Dermis blood vessel endothelial cell (primary cell): ENCODE data around the gene WASF2. TPM values are rescaled to one million over a fixed set of nuclear protein-coding genes. Genes with fewer than 3 reads are reported as not detected.
"Not testable (repeated sequence)": the region's sequence is repeated elsewhere in the genome, so short reads cannot be mapped to it uniquely, and the experiment has no call there.

Experiments used
- DNase-seq: peaks from one replicate; pipeline ENCODE4 v3.0.0; 2010
- total RNA-seq: library from RNA; depleted of rRNA; stranded (reverse); fragments of >200 nt; gene quantifications from 2 replicates; pipeline ENCODE4 v1.2.3, GENCODE V29; 2014

WASF2 gene
- total RNA-seq, 1 donor from 2014 or later = 45.9 TPM

DNA sequence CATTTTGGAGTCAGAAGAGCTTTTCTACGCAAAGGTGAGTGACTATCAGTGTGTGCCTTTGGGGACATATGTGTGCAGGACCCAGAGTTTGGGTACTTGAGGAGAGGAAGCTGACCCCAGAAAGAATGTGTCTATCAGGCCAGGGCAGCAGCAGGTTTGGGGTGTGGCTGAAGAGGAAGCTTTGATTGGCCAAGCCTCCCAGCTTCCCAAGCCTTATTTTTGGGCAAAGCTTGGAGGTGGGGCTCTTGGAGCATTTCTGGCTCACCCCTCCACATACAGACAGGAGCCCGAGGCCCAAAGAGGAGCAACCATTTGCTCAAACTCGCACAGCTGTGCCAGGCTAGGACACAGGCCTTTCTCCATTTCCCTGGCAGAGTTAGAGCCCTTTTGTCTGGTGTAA lies 92.9 kb downstream of the WASF2 start:
- no peak for DNase-seq

- DNase-seq = peak; percentile 77
Observed at GRCh38 chr1:27395441-27396195, 94.3 kb downstream of the WASF2 start.

DNA sequence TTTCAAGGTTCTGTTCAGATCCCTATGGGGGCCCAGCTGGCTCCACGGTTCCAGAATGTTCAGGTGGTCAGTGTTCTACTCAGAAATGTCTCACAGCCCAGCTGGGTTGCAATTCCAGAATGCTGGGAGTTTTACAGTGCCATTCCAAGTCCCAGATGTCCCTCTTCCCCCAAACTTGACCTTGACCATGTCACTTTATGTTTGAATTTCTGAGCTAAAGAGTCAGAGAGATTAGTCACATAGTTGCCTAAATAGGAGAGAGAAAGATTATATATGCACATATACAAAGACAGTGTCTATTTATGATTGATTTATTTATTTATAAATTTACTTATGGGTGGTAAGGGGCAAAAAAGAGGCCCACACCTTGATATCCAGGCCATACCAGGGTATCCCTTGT lies 95.0 kb downstream of the WASF2 start:
- no peak for DNase-seq

GRCh38 chr1:27394282-27394658 lies 95.7 kb downstream of the WASF2 start:
- DNase-seq = no peak

DNA sequence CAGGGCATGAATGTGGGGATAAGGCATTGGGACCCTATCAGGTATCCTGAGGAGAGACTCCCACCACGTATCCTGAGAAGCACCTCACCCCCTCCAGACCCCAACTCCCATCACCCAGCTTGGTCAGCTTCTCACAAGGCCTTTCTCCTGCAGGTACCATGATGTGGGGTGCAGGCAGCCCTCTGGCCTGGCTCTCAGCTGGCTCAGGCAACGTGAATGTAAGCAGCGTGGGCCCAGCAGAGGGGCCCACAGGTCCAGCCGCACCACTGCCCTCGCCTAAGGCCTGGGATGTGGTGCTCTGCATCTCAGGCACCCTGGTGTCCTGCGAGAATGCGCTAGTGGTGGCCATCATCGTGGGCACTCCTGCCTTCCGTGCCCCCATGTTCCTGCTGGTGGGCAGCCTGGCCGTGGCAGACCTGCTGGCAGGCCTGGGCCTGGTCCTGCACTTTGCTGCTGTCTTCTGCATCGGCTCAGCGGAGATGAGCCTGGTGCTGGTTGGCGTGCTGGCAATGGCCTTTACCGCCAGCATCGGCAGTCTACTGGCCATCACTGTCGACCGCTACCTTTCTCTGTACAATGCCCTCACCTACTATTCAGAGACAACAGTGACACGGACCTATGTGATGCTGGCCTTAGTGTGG lies 96.2 kb downstream of the WASF2 start:
- no peak for DNase-seq

DNA sequence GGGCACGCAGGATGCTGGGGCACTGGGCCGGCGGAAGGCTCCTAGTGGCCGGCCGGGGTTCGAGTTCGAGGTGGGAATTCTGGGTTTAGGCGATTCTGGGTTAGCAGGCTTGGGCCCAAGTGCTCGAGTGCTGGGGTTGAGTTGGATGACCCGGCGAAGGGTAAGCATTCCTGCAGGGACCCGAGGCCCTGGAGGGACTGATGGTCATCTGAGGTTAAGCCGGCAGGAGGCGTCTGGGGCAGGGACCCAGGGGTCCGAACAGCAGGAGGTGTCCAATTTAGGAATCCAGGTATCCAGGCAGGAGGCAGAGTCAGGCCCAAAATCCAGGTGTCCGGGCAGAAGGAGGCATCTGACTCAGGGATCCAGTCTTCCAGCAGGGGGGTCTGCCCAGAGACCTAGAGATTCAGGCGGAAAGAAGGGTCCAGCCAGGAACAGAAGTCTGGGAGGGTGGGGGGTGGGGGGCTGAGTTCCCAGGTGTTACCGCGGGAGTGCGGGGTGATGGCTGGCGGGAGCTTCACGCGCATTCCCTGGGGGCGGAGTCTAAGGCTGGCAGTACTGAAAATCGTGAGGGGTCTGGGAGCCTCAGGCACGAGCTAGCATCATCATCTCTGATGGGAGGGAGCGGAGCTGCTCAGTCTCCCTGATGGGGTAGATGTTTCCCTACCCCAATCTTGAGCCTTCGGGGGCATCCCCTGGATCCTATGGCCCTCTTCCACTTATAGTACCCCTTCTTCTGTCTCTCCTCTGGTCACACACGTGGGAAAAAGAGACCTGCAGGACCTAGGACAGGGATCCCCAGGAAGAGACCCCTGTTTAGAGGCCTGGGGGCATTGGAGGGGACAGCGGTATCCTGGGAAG lies 97.0 kb downstream of the WASF2 start:
- DNase-seq = no peak

- peak; percentile 95 for DNase-seq
Observed at GRCh38 chr1:27392096-27392777, 97.7 kb downstream of the WASF2 start, which contains the start of gene GPR3. Gene GPR3, plus strand, starts transcription at chr1:27392622. Its CDS starts 1,177 bp downstream, at chr1:27393799.

DNA sequence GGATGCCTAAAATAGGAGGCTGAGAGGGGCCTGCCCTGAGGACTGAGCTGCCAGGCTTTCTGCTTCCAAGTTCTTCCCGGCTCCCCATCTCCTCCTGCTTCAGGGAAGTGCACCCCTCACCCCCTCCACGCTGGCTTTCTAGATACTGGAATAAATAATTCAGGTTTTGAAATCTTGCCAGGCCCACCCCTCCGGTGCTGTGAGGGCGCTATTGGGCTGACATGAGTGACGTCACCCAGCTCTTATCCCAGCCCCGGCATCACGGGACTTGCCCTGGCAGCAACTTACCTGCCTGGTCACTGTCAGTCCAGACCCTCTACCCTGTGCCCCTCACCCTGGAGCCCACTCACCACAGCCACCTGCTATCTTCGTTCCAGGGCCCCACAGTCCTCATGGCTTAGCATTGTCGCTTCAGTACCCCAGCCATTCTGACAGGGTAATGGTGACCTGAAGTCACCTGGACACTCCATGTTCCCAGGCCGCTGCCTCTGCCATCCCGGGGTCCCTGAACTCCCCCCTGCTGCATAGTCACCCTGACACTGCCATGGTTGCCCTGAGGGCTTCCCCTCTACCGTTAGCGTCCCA lies 98.4 kb downstream of the WASF2 start:
- DNase-seq = peak; percentile 66

DNA sequence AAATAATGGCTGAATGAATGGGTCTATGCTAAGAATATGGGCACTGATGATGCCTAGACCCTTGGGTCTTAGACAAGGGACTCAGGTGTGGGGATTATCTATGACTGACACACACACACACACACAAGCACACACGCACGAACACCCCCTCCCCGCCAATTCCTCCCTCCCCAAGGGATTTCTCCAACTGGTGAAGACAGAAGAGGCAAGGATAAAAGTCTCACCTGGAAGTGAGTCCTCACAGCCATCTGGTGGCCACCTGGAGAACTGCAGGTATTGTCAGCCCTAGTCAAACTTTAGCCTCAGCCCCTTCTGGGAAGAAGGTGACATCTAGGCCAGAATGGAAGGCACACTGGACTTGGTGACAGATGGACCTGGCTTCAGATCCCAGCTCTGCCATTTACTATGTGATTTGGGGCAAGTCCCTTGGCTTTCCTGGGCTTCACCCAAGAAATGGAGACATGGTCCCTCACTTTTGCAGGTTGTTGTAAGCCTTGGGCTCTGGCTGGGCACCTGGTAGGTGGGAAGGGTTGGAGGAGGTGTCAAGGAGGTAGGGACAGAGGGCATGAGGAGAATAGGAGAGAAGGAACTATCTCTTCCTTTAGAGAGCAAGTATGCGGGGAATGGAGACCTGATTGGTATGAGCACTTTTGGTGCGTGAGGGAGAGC lies 101.5 kb downstream of the WASF2 start:
- peak; percentile 63 for DNase-seq

DNA sequence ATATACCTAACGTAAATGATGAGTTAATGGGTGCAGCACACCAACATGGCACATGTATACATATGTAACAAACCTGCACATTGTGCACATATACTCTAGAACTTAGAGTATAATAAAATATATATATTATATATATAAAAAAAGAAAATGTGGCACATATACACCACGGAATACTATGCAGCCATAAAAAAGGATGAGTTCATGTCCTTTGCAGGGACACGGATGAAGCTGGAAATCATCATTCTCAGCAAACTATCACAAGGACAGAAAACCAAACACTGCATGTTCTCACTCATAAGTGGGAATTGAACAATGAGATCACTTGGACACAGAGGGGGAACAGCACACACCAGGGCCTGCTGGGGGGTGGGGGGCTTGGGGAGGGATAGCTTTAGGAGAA lies 105.2 kb downstream of the WASF2 start:
- not testable (repeated sequence) for DNase-seq

- DNase-seq = no peak
Observed at GRCh38 chr1:27383661-27384060, 106.3 kb downstream of the WASF2 start.

GRCh38 chr1:27383039-27383605 lies 106.8 kb downstream of the WASF2 start, which contains the start of gene CD164L2:
Gene CD164L2, minus strand, starts transcription at chr1:27383333. Its CDS starts 94 bp downstream, at chr1:27383239.
- DNase-seq = no peak

DNA sequence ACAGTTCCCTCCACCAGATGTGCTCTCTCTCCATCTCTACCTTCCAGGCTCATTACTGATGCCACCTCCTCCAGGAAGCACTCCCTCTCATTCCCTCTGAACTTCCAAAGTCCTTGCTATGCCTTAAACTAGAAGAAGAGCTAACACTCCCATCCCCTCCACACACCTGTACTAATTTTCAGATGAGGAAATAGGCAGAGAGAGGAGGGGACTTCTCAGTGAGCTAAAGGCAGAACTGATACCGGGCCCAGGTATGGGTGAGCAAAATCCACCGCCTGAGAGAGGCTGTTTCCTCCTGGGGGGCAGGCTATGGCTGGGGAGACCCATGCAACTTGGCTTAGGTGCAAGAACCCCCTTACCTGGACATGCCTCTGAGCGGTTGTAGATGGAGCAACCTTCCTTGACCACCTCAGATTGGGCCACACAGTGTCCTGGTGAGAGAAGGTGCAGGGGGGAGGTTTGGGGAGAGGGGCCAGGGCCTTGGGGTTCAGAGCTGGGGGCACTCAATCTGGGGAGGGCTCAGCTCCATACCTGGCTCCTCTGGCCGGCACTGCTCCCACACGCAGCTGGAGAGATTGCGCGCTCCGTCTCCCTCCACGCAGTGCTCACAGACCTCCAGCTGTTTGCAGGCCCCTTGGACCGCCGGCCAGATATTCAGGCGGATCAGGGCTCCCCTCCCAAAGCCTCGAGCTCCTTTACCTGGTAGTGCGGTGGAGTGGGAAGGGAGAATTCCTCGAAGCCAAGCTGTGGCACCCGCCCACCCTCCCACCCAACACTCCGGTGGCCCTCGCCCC lies 107.8 kb downstream of the WASF2 start:
- DNase-seq = no peak

DNA sequence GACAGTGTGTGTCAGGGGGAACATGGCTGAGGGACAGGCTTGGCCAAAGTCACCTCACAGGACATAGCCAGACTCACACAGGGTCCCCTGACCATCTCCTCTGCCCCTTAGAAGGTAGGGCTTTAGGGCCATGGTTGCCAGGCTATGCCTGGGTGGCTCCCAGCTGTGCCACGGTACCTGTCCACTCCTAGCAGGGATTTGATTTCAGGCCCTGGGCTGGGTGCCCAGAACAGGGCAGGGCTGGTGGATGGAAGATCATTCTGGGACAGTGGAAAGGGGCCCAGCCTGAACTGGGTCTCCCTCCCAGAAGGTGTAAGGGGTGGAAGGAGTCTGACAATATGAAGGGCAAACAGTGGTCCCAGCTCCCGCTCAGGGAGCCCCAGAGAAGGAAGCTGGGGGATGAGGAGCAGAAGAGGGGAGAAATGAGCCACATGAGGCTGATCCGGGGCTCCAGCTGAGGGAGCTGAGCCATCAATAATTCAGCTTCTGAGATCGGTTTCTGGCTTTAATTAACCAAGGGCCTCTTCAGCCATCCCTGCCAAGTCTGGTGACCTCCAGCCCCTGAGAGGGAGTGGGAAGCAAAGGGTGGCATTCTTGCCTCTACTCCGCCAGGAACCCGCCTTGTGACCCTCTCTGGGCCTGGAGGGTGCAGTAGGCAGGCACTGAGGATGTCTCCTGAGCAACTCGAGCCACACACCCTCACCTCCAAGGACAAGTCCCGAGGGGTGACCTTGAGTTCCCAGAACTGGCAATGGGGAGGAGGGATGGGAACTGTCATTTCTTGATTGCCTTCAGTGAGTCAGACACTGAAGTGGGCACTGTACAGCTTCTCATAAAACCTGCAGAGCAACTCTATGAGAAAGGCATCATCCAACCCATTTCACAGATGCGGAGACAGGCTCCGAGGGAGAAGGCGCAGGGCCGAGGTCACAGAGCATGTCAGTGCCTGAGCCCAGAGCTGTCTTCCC lies 108.9 kb downstream of the WASF2 start:
- DNase-seq = no peak

GRCh38 chr1:27380224-27380623 lies 109.7 kb downstream of the WASF2 start:
- DNase-seq = no peak

- no peak for DNase-seq
Observed at GRCh38 chr1:27379564-27380122, 110.3 kb downstream of the WASF2 start.

DNA sequence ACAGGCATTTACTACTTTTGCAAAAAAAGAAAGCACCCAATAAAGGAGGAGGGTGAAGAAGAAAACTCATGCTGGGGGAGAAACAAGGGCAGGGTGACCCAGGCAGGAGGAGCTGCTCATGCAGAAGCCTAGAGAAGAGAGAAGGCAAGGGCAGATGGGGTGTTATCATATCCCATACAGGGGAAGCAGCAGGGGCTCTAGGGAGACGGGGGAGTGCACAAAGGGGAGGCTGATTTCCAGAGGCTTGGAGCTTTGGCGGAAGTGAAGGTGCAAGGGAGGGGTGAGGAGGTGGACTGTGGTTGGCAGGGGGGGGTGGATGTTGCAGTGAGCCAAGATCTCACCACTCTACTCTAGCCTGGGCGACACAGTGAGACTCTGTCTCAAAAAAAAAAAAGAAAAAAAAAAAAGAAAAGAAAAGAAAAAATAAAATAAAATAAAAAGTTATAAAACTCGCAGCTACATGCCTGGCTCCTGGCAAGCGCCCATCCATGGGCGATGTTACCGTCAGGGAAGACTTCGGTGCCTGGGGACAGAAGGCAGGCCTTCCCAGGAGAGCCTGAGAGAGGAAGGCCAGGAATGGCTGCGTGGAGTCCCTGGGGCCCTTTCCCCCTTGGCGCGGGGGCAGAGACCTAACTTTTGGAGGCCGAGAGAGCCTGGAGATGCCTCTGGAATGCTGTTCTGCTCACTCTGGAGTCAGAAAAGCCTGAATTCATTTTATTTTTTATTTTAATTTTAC lies 112.0 kb downstream of the WASF2 start:
- no peak for DNase-seq
